SK-N-SH (cell line): ENCODE measurements around the gene GNAT2. TPM values are rescaled to one million over a fixed set of nuclear protein-coding genes. Genes with fewer than 3 reads are reported as not detected.

Experiments used
- CTCF ChIA-PET: fragments of 300-600, 350-600 bp; formaldehyde crosslinking; extraction: SDS; loops from one replicate; lab custom pipeline; 2021; lab: Yijun Ruan, JAX
- POLR2A ChIA-PET: fragments of 350-600 bp; sonication (Branson Sonifier 250); formaldehyde crosslinking; extraction: SDS; loops from one replicate; lab custom pipeline; 2020; ENCODE audit warnings: antibody characterized with exemption, inconsistent platforms; lab: Yijun Ruan, JAX
- DNase-seq: peaks from one replicate; pipeline ENCODE4 v3.0.0; 2012
- H2AFZ ChIP-seq: fragments of 200-600 bp; sonication (generic); 2 replicates; pipeline ENCODE4 v1.8.1; 2016; ENCODE audit warnings: antibody characterized with exemption, mild to moderate bottlenecking, low read depth
- H3F3A ChIP-seq: fragments of 200-600 bp; sonication (generic); replicated peaks from 2 replicates; pipeline ENCODE3; 2016; ENCODE audit warnings: antibody characterized with exemption, mild to moderate bottlenecking; ENCODE audit not compliant: insufficient read depth
- H3K27ac ChIP-seq, 2 experiments: fragments of 200-500 bp in 1 of 2; fragments of 200-600 bp in 1 of 2; sonication (Bioruptor generic) in 1 of 2; sonication (generic), shearing (Covaris generic) in 1 of 2; 2 replicates each; pipeline versions ENCODE4 v1.5.1 to v1.6.1; 2014 to 2016; ENCODE audit warnings: low read depth in 2 of 2, inconsistent platforms in 1 of 2, low read length in 1 of 2, mild to moderate bottlenecking in 1 of 2, mixed read lengths in 1 of 2
- H3K27me3 ChIP-seq: fragments of 200-600 bp; sonication (generic), shearing (Covaris generic); 2 replicates; pipeline ENCODE4 v1.6.1; 2016; ENCODE audit warnings: mixed run types; ENCODE audit not compliant: insufficient read depth
- H3K36me3 ChIP-seq, 2 experiments: fragments of 200-500 bp in 1 of 2; fragments of 200-600 bp in 1 of 2; sonication (Bioruptor generic) in 1 of 2; sonication (generic) in 1 of 2; replicated peaks in 1 of 2; 2 replicates each; pipeline versions ENCODE3 to v1.5.1; 2014 to 2016; ENCODE audit warnings: low read length in 1 of 2, mild to moderate bottlenecking in 1 of 2; ENCODE audit not compliant: insufficient read depth in 2 of 2, control insufficient read depth in 1 of 2
- H3K4me1 ChIP-seq, 2 experiments: fragments of 200-500 bp in 1 of 2; fragments of 200-600 bp in 1 of 2; sonication (Bioruptor generic) in 1 of 2; sonication (generic), shearing (Covaris generic) in 1 of 2; 2 replicates each; pipeline versions ENCODE4 v1.5.1 to v1.6.1; 2014 to 2016; ENCODE audit warnings: low read depth in 1 of 2, low read length in 1 of 2, mixed run types in 1 of 2; ENCODE audit not compliant: insufficient read depth in 2 of 2, control insufficient read depth in 1 of 2
- H3K4me2 ChIP-seq: fragments of 200-600 bp; sonication (generic), shearing (Covaris generic); 2 replicates; pipeline ENCODE4 v1.6.1; 2017; ENCODE audit warnings: mixed run types
- H3K4me3 ChIP-seq, 2 experiments: fragments of 200-500 bp in 1 of 2; fragments of 200-600 bp in 1 of 2; sonication (Bioruptor generic) in 1 of 2; sonication (generic), shearing (Covaris generic) in 1 of 2; 2 replicates each; pipeline versions ENCODE4 v1.5.1 to v1.8.1; 2014 to 2016; ENCODE audit warnings: low read depth in 2 of 2, inconsistent platforms in 1 of 2, low read length in 1 of 2, mild to moderate bottlenecking in 1 of 2, mixed read lengths in 1 of 2, moderate library complexity in 1 of 2
- H3K79me2 ChIP-seq: fragments of 200-600 bp; sonication (generic); 2 replicates; pipeline ENCODE4 v1.8.1; 2017; ENCODE audit warnings: mild to moderate bottlenecking; ENCODE audit not compliant: insufficient read depth
- H3K9ac ChIP-seq: fragments of 200-600 bp; sonication (generic); 2 replicates; pipeline ENCODE4 v1.6.1; 2017; ENCODE audit warnings: mixed run types
- H3K9me2 ChIP-seq: fragments of 200-600 bp; sonication (generic); 2 replicates; pipeline ENCODE4 v1.6.1; 2017; ENCODE audit warnings: mixed run types
- H3K9me3 ChIP-seq: fragments of 200-600 bp; sonication (generic); 2 replicates; pipeline ENCODE4 v1.6.1; 2017; ENCODE audit warnings: mixed run types, mild to moderate bottlenecking, moderate library complexity
- H4K20me1 ChIP-seq: fragments of 200-600 bp; sonication (generic); 2 replicates; pipeline ENCODE4 v1.6.1; 2017; ENCODE audit warnings: mild to moderate bottlenecking, mixed run types; ENCODE audit not compliant: insufficient read depth
- ELF1 ChIP-seq: IDR thresholded peaks from 2 replicates; pipeline ENCODE4 v1.4.0; 2012
- FOXJ3 ChIP-seq: sonication (generic); formaldehyde crosslinking; IDR thresholded peaks from 2 replicates; pipeline ENCODE4 v1.5.1; 2020; ENCODE audit warnings: mild to moderate bottlenecking, missing genetic modification reagents
- GATA2 ChIP-seq: sonication (generic); formaldehyde crosslinking; IDR thresholded peaks from 2 replicates; pipeline ENCODE4 v1.5.0; 2020; ENCODE audit warnings: mild to moderate bottlenecking, missing genetic modification reagents
- IRF3 ChIP-seq: fragments of 150-350 bp; IDR thresholded peaks from 2 replicates; pipeline ENCODE4 v1.6.1; 2016; ENCODE audit warnings: mild to moderate bottlenecking, low read depth, low read length
- MEF2A ChIP-seq: IDR thresholded peaks from 2 replicates; pipeline ENCODE4 v1.4.0; 2012; ENCODE audit warnings: low read depth, borderline replicate concordance
- NRF1 ChIP-seq: IDR thresholded peaks from 2 replicates; pipeline ENCODE4 v1.6.1; 2012; ENCODE audit warnings: low read depth, mild to moderate bottlenecking, low read length
- POLR2AphosphoS5 ChIP-seq: IDR thresholded peaks from 2 replicates; pipeline ENCODE4 v1.6.1; 2012; ENCODE audit warnings: low read depth, low read length
- RAD21 ChIP-seq: IDR thresholded peaks from 2 replicates; pipeline ENCODE4 v1.6.1; 2012; ENCODE audit warnings: mild to moderate bottlenecking, low read length
- REST ChIP-seq: IDR thresholded peaks from 2 replicates; pipeline ENCODE4 v1.6.1; 2012; ENCODE audit warnings: mild to moderate bottlenecking, low read depth, low read length, moderate library complexity
- SIN3A ChIP-seq: IDR thresholded peaks from 2 replicates; pipeline ENCODE4 v1.6.1; 2012; ENCODE audit warnings: low read depth, mild to moderate bottlenecking, low read length, moderate library complexity, borderline replicate concordance
- TAF1 ChIP-seq: IDR thresholded peaks from 2 replicates; pipeline ENCODE4 v1.6.1; 2012; ENCODE audit warnings: low read depth, mild to moderate bottlenecking, low read length, moderate library complexity, borderline replicate concordance
- USF1 ChIP-seq: IDR thresholded peaks from 2 replicates; pipeline ENCODE4 v1.4.0; 2012; ENCODE audit warnings: low read depth, borderline replicate concordance
- ZBTB33 ChIP-seq: IDR thresholded peaks from 2 replicates; pipeline ENCODE4 v1.4.0; 2012; ENCODE audit warnings: low read depth, borderline replicate concordance
- WGBS: methylation state at CpG from one replicate; pipeline ENCODE4 v1.1.6; 2017; ENCODE audit warnings: low lambda C conversion rate; 5-methylcytosine and 5-hydroxymethylcytosine counted together
- polyA plus RNA-seq, 3 experiments: library from polyadenylated mRNA; depleted of rRNA; stranded (reverse); fragments of >200 nt; gene quantifications; 2 replicates each; pipeline ENCODE4 v1.2.3, GENCODE V29; 2012

GNAT2 gene
- polyA plus RNA-seq, 1 of the 3 experiments (the other 2 are of a cell fraction): 0.16 TPM

GRCh38 chr1:109659997-109660690 lies 40.7 kb upstream of the GNAT2 start:
- no peaks in the 10 kb centered on the region for H3K9me2 ChIP-seq
- no peak for DNase-seq
- CTCF ChIA-PET: interaction anchor here (1.0 to 2.5 kb wide), 3 partner anchors 10 to 114 kb away, joined by 4 to 8 read pairs (median 6); no protein-coding TSS in a partner anchor

More at GRCh38 chr1:109659997-109660690, 40.7 kb upstream of the GNAT2 start:
- no peaks in the 10 kb centered on the region for H3F3A ChIP-seq
- H3K79me2 ChIP-seq: no peaks in the 10 kb centered on the region
- no peak overlapping the region for H2AFZ ChIP-seq
- H3K9ac ChIP-seq: no peak overlapping the region
- no peaks in the 10 kb centered on the region for H3K27me3 ChIP-seq
- no peak overlapping the region for H3K27ac ChIP-seq
- POLR2A ChIA-PET: interaction anchor here (0.6 kb wide), 1 partner anchor 11 kb away, joined by 3 read pairs; no protein-coding TSS in a partner anchor
- TF ChIP-seq SIN3A (no peak), MEF2A (no peak), ELF1 (no peak), IRF3 (no peak), FOXJ3 (CRISPR knock-in tag) (no peak), GATA2 (CRISPR knock-in tag) (no peak), USF1 (no peak), REST (no peak), NRF1 (no peak), TAF1 (no peak), ZBTB33 (no peak), RAD21 (no peak), POLR2AphosphoS5 (no peak)
- WGBS: 76% methylated on average over 5 of the region's 5 CpGs
- peaks cover 7 to 11% of the 10 kb centered on the region in 2 experiments; a peak in 2 of 4 replicates for H3K4me1 ChIP-seq
- H3K4me2 ChIP-seq: no peak overlapping the region
- H4K20me1 ChIP-seq: no peaks in the 10 kb centered on the region
- H3K9me3 ChIP-seq: no peaks in the 10 kb centered on the region
- peaks cover 0 to 10% of the 10 kb centered on the region in 2 experiments for H3K36me3 ChIP-seq
- H3K4me3 ChIP-seq: no peak overlapping the region
